ENCODE data around the gene TPO. TPM values are rescaled to one million over a fixed set of nuclear protein-coding genes. Genes with fewer than 3 reads are reported as not detected.

TPO gene
- total RNA-seq, 1 donor from 2014 or later, result not detected

DNA sequence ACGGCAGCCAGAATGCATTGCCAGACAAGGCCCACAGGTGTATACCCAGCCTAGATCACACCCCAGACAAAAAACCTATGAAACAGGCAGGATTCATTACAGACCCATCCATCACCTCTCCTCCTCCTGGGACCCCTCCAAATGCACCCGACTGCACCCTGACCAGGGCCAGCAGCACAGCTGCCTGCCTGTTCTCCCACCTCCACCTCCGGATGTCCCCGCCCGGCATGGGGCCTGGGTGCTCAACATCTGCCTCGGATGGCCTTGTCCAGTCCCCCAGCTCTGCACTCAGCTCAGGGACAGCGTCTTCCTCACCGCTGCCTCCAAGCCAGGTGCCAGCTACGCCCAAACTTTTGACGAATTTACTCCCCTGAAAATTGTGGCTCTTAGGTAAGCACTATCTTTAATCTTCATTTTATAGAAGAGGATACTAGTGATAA is 91.1 kb downstream of the TPO start:
- DNase-seq (ENCODE audit: low read depth) (no peak), FAIRE-seq (no peak)

DNA sequence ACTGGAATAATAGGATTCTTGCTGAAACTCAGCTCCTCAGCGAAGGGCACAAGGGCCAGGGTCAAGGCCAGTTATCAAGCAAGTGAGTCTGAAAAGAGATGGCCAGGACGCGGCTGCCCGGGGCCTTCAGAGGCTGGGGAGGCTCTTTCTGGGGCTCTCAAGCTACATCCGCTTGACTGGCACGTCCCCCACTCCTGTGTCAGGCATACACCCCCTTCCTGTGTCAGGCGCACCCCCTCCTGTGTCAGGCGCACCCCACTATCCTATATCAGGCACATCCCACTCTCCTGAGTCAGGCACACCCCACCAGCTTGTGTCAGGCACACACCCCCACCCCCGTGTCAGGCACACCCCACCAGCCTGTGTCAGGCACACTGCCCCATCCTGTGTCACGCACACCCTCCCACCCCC is 91.8 kb downstream of the TPO start:
- TF ChIP-seq, protein P1, sequence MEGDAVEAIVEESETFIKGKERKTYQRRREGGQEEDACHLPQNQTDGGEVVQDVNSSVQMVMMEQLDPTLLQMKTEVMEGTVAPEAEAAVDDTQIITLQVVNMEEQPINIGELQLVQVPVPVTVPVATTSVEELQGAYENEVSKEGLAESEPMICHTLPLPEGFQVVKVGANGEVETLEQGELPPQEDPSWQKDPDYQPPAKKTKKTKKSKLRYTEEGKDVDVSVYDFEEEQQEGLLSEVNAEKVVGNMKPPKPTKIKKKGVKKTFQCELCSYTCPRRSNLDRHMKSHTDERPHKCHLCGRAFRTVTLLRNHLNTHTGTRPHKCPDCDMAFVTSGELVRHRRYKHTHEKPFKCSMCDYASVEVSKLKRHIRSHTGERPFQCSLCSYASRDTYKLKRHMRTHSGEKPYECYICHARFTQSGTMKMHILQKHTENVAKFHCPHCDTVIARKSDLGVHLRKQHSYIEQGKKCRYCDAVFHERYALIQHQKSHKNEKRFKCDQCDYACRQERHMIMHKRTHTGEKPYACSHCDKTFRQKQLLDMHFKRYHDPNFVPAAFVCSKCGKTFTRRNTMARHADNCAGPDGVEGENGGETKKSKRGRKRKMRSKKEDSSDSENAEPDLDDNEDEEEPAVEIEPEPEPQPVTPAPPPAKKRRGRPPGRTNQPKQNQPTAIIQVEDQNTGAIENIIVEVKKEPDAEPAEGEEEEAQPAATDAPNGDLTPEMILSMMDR (IDR thresholded peaks at IDR 0.05; ENCODE audit: insufficient read depth, low read length, severe bottlenecking), result no peak
- no peak for DNase-seq (ENCODE audit: low read depth)

More for the DNA sequence above, 91.1 kb downstream of the TPO start:
- TF ChIP-seq, protein P1 (IDR thresholded peaks at IDR 0.05; ENCODE audit: insufficient read depth, low read length, severe bottlenecking), result no peak
- Histone ChIP-seq H3K36me3 (ENCODE audit: control insufficient read depth, insufficient read depth, low read length) (no peaks in the 10 kb centered on the region), H3K4me3 (ENCODE audit: low read depth, low read length) (no peak overlapping the region), H3K27me3 (ENCODE audit: control insufficient read depth, insufficient read depth, low read length) (no peaks in the 10 kb centered on the region)

DNA sequence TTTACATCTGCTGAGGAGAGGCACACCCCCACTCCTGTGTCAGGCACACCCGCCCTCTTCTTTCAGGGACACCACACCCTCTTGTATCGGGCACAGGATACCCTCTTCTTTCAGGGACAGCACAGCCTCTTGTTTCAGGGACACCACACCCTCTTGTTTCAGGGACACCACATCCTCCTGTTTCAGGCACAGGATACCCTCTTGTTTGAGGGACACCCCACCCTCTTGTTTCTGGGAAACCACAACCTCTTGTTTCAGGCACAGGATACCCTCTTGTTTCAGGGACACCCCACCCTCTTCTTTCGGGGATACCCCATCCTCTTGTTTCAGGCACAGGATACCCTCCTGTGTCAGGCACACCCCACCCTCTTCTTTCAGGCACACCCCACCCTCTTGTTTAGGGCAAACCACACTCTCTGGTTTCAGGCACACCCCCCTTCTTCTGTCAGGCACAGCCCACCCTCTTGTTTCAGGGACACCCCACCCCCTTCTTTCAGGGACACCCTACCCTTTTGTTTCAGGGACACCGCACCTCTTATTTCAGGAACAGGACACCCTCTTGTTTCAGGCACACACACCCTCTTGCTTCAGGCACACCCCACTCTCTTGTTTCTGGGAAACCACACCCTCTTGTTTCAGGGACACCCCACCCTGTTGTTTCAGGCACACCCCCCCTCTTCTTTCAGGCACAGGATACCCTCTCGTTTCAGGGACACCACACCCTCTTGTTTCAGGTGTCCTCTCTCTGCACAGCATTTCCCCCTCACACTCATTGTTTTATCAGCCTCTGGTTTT is 96.2 kb downstream of the TPO start:
- Histone ChIP-seq H3K36me3 (ENCODE audit: control insufficient read depth, insufficient read depth, low read length) (no peaks in the 10 kb centered on the region), H3K27me3 (ENCODE audit: control insufficient read depth, insufficient read depth, low read length) (no peaks in the 10 kb centered on the region), H3K4me3 (ENCODE audit: low read depth, low read length) (no peak overlapping the region)
- FAIRE-seq, result no peak
- DNase-seq (ENCODE audit: low read depth), result no peak
- TF ChIP-seq, protein P1 (IDR thresholded peaks at IDR 0.05; ENCODE audit: insufficient read depth, low read length, severe bottlenecking), result no peak

More for the DNA sequence above, 91.8 kb downstream of the TPO start:
- H3K36me3 ChIP-seq (ENCODE audit: control insufficient read depth, insufficient read depth, low read length), result no peaks in the 10 kb centered on the region
- no peaks in the 10 kb centered on the region for H3K27me3 ChIP-seq (ENCODE audit: control insufficient read depth, insufficient read depth, low read length)
- H3K4me3 ChIP-seq (ENCODE audit: low read depth, low read length), result no peak overlapping the region
- no peak for FAIRE-seq

DNA sequence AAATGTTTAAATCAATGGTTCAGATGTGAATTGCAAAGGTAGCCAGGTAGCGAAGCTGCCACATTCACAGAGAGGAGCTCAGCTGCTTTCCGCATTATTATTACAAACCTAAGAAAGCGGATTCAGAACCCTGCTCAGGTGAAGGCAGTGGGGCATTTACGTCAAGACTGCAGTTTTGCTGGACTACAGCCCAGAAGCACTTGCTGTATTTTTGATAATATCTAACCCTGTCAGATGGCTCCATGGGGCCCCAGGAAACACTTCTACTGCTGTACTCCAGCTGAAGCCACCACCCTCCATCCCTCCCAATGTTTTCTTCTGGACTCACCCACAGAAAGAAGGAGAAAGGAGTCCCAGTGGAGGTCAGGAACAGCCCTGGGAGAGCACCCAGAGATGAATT is 96.9 kb downstream of the TPO start:
- DNase-seq (ENCODE audit: low read depth) (no peak), FAIRE-seq (no peak)
- Histone ChIP-seq H3K36me3 (ENCODE audit: control insufficient read depth, insufficient read depth, low read length) (no peaks in the 10 kb centered on the region), H3K4me3 (ENCODE audit: low read depth, low read length) (no peak overlapping the region), H3K27me3 (ENCODE audit: control insufficient read depth, insufficient read depth, low read length) (no peaks in the 10 kb centered on the region)
- TF ChIP-seq, protein P1 (IDR thresholded peaks at IDR 0.05; ENCODE audit: insufficient read depth, low read length, severe bottlenecking), result no peak

DNA sequence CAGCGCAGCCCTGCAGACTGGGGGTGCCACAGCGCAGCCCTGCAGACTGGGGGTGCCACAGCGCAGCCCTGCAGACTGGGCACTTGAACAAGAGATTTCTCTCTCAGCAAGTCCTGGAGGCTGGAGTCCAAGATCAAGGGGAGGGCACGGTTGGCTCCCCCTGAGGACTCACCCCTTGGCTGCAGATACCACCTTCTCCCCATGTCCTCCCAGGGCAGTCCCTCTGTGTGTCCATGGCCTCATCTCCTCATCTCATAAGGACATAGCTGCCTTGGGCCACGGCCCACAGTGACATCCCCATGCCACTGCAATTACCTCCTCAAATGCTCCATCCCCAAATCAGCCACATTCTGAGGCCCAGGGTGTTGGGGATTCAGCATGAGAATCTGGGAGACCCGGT is 98.2 kb downstream of the TPO start:
- TF ChIP-seq, protein P1 (IDR thresholded peaks at IDR 0.05; ENCODE audit: insufficient read depth, low read length, severe bottlenecking), result no peak
- Histone ChIP-seq H3K27me3 (ENCODE audit: control insufficient read depth, insufficient read depth, low read length) (no peaks in the 10 kb centered on the region), H3K36me3 (ENCODE audit: control insufficient read depth, insufficient read depth, low read length) (no peaks in the 10 kb centered on the region), H3K4me3 (ENCODE audit: low read depth, low read length) (no peak overlapping the region)
- FAIRE-seq (no peak), DNase-seq (ENCODE audit: low read depth) (no peak)

Data from bronchial epithelial cell (primary cell).